HG03354 (cell line): Measurements from ENCODE around the gene KDM8.

Experiments
- ATAC-seq: cut with Tn5 transposase; IDR thresholded peaks from one replicate; pipeline ENCODE4 v1.9.1; 2021; ENCODE audit warnings: mild to moderate bottlenecking; ENCODE audit not compliant: unreplicated experiment, poor library complexity, severe bottlenecking

The KDM8 gene

DNA sequence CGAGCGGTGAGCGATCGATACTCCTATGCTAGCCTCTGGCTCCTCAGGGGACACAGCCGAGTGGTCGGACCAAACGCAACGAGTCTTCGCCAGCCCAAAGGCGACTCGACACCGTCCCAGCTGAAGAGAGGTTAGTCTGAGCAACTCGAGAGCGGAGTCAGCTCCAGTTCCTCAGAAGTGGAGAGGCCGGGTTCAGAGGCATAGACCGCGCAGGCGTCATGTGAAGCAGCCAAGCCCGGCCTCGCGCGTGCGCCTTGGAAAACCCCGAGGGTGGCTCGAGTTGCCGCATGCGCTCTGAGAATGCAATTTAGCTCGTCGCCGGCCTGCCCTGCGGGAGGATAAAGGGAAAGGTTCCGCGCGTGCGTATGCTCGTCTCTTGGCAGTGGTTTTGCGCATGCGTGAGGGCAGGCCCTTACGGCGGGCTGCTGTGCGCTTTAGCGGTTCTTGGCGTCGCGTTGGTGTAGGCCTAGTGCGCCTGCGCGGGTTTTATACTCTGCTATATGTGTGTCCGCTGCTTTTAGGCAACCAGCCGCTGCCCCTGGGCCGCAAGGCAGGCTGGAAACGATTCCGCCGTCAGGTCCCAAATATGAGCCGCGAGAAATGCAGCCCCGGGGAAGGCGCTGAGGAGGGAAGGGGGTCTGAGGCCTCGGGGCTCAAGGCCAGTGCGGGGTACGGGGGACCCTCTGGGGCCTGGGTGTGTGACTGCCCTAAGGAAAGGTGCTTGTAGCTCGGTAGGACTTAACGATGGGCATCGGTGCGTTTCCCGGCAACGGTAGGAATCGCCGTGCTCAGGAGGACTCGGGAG, at the start of gene KDM8:
Gene KDM8 (plus strand): TSS at position 20 of the 805 bp plus-strand sequence. CDS start 6,598 bp downstream, outside the sequence.
- ATAC-seq = peak; percentile 78

DNA sequence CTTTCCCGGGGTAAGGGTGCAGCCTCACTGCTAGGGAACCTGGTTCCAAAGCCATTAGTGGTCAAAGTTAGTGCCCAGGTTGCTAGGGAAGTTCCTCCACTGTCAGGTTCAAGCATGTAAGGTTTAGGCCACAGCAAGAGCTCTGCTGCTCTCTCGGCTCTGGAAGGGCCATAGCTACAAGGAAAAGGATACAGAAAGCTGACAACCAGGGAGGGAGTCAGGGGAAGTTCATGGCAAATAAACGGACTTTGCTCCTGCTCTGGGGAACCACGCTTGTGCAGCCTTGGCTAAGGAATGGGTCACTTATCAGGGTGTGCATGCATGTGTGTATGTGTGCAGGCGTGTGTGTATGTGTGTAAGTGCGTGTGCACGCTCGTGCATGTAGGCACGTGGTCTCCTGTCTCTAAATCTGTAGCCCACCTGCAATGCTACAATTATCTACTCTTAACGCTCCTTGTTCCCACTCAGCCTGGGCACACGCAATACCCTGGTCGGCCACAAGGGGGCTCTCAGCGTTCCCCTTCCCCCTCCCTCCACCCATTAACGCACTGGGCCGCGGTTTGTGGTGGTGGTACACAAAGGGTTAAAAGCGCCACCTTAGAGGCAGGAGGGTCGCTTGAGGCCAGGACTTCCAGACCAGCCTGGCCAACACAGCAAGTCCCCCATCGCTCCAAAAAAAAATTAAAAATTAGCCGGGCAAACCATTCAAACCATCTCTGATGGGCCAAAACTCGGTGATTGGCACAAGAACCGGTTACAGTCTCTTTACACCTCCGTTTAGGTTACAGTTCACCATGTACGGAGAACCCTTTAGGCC, 48.4 kb upstream of the KDM8 start:
- ATAC-seq = peak; percentile 52

DNA sequence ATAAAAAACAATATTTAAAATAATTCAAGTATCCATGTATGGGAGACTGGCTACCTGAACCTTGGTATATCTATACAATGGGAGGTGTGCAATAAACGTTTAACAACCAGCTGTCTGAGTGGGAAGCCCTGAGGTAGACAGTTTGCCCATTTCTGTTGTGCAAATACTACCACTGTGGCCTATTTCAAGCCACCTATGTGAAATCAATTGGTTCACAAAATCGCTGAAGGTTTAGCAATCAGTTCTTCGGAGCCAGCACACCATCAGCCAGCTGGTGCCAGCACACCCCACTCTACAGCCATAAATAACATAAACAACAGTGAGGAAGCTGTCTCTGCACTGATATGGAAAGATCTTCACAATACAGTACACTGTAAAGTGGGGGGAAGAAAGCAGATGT, 46.7 kb upstream of the KDM8 start:
- no peak for ATAC-seq

DNA sequence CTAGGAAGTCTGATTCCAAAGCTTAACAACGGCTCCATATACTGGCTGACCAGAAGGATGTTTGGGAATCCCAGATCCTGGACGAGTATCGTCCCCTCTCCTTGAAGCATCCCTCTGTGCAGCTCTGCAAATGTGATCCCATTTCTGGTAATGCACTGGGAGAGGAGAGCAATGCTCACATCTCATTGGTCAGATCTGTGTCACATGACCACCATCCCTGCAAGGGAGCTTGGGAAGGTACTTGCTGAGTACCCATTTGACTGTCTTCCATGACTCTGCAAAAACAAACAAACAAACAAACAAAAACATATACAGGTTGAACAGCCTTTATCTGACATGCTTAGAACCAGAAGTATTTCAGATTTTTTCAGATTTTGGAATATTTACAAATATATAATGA, 41.9 kb upstream of the KDM8 start:
- no peak for ATAC-seq

DNA sequence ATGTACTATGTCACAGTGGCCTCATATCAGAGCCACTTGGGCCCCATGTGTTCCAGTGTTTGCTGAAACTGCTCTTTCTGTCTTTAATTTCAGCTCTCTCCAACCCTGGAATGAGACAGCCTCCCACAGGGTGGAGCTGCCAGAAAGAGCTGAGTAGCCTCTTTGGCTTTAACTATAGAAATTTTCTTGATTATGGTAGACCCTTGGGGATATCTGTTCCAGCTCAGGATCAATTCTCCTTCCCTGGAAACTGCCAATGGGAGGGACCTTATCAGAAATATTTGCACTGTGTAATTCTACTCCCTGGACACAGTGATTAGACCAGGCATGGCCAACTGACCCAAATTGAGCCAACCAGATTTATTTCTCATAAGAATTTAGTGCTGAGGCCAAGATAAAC, 39.0 kb upstream of the KDM8 start:
- ATAC-seq = no peak

DNA sequence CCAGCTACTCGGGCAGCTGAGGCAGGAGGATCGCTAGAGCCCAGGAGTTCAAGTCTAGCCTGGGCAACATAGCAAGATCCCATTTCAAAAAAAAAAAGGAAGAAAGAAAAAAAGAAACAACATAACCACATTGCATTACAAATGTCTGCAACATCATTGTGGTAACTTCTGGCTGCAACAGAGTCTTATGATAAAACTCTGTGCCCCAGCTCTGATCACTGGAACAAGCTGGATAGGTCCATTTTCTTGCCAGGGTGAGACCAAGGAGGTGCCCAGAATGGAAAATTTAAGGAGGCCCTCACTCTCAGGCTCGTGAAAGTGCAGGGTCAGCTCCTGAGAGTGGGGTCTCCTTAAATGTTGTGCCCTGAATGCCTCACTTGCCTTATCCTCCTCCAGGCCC, 37.8 kb upstream of the KDM8 start:
- no peak for ATAC-seq

DNA sequence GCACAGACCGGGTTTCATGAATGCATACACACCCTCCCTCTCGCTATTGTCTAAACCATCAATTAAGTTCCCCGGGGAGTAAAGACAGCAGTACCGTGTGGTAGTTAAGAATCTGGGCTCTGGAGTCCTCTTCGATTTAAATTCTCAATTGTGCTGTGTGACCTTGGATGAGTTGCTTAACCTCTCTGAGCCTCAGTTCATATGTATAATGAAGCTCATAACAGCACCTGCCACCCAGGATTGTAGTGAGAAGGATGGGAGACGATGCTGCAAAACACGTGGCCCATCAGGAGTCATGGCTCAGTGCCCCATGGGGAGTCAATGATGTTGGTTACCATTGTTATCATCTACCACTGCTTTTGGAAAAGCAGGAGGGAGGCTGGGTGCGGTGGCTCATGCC, 34.5 kb upstream of the KDM8 start:
- no peak for ATAC-seq

DNA sequence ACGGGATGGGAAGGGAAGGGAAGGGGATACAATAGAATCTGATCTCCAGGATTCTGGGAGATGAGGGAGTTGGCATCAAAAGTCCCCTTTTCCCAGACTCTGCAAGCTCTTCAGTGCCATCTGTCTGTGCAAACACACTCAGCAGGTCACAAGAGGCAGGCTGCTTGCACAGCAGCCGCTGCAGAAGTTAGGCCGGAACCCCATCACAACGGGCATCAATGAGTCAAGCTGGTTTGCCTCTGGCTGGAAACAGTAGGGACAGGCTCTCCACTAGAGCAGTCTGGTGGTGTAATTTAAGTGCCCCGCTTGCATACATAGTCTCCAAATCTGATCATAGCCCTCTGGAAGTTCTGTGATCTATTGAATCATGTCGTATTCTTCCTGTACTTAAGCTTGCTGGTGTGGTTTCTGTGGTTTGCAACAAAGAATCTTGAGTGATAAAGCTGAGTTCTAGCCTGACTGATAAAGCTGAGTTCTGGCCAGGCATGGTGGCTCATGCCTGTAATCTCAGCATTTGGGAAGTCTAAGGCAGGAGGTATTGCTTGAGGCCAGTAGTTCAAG, 33.7 kb upstream of the KDM8 start:
- no peak for ATAC-seq

DNA sequence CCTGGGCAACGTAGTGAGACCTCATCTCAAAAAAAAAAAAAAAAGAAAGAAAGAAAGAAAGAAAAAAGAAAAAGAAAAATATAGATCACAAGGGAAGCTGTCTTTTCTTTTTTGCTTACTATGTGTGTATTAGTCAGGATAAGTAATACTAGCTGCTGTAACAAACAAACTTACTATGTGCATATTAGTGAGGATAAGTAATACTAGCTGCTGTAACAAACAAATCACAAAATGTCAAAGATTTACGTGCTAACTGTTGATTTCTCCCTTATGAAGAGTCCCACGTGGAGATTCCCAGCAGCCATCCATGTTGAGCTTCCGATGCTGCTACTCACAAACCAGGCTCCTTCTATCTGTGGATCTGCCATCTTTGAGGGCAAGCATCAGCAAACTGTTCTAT, 31.7 kb upstream of the KDM8 start:
- no peak for ATAC-seq

DNA sequence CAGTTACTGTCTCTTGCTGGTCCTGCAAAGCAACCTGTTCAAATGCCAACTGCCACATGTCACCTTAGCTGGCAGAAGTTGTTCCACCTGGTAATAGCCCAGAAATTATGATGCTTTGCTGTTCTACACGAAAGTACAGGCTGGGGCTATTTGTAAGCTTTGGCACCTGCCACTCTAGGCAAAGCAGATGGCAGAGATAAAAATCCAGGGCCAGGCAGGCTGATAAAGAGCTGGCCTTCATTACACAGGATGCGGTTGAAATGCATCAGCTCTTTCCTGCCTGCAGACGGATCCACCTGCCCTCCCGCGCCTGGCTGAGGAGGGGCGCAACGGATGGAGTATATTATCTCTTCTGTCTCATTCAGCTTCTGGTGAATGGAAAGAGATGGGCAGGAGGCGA, 29.3 kb upstream of the KDM8 start:
- ATAC-seq = peak; percentile 66

DNA sequence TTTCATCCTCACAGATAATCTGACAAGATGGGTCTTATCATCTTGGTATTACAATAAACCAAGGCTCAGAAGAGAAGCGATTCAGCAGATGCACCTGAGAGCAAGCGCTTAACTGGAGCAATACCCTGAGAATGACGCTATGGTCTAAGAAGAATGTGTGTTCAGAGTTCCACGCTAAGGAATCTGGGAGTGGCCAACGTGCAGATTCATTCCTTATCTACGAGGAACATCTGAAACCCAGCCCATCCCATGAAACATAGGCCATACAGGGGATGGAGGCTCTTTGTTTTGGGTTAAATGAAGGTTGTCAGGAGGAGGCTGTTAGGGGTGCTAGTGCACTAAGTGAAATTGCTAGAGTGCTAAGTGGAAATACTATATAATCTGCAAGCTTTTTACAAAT, 28.5 kb upstream of the KDM8 start:
- ATAC-seq = no peak

DNA sequence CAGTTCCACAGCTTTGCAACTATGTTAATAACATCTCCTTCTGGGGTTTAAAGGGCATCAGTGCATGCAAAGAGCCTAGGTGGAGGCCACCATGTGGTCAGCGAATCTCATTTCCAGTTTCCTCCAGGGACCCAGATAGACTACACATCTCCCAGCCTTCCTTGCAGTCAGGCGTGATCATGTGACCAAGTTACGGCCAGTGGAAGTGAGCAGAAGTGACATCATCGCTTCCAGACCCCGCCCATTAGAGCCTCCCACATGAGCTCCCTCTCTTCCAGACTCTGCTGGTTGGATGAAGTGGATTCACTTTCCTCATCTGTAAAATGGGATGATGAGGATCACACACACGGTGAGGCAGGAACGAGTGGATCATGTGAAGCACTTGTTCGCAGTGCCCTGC, 27.4 kb upstream of the KDM8 start:
- no peak for ATAC-seq

DNA sequence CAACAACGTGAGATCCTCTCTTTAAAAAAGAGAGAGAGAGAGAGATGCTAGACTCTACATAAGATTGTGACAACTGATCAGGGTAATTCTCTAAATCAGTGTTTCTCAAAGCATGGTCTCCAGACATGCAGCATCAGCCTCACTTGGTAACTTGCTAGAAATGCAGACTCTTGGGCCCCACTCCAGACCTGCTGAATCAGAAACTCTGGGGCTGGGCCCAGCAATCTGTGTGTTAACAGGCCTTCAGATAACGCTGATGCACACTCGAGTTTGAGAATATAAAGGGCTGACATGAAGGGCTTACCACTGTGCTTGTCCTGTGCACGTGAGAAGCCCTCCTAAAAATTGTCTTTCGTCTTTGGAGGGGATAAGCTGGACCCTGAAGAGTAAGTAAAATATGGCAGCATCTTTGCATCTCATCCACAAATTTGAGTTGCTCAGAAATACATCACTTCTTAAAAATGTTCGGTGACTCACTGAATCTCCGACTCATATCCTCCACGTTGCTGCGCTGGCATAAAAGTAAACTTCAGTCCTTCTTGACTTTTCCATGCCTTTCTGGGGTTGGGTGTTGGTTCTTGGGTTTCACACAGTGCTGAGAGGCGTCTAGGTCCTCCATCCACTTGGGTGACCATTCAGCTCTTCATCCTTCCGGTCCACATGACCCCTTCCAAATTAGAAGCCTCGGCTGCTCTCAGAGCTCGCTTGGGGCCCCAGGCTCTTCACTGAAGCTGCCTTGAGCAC, 26.1 kb upstream of the KDM8 start:
- ATAC-seq = no peak

DNA sequence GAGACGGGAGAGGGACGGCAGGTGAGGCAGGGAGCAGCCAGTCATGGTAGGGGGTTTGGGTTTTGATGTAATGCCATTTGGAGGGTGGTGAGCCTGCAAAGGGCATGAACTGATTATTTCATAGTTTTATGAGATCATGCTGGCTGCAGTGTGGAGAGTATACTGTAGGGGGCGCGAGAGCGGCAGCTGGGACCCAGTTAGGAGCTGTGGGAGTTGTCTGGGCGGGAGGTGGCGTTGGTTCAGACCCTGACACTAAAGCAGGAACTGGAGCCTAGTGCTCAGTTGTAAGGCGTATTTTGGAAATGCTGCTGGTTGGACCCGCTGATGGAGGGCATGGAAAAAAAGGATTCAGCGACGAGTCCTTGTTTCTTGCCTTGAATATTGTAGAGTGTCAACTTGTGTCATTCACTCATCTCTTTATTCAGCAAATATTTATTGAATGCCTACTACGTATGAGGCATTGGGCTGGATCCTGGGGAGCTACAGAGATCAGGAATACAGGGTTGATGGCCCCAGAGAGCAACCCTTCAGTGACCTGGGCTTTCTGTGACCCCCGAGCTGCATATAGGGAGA, 23.7 kb upstream of the KDM8 start:
- ATAC-seq = peak; percentile 68

DNA sequence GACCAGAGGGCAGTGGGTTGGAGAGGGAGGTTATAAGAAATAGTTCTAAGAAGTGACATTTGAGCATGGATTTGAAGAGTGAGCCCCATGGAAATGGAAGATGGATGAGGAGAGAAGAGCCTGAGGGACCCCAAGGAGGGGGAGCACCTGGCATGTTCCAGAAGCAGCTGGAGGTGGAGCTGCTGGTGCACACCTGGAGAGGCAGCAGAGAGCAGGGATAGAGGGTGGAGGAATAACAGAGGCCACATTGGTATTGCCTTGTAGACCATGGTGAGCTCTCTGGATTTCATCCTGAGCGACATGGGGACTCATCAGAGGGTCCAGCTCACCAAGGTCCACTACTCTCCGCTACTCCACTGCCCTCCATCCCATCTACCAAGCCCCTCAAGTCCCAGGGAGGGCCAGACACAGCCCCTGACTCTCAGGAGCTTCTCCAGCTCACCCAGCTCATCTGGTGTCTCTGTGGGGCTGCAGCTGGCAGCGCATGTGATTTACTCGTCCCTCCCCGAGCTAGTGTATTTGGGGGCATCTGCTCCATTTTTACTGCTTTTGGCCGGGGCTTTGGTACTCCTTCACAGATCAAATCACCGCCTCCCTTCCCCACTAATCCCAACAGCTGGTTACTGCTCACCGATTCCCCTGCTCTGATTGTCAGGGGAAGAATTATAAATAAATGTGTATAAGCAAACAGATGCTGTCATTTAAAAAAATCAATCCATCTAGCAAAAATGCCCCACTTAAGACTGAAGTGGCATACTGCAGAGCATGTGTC, 22.1 kb upstream of the KDM8 start:
- no peak for ATAC-seq

DNA sequence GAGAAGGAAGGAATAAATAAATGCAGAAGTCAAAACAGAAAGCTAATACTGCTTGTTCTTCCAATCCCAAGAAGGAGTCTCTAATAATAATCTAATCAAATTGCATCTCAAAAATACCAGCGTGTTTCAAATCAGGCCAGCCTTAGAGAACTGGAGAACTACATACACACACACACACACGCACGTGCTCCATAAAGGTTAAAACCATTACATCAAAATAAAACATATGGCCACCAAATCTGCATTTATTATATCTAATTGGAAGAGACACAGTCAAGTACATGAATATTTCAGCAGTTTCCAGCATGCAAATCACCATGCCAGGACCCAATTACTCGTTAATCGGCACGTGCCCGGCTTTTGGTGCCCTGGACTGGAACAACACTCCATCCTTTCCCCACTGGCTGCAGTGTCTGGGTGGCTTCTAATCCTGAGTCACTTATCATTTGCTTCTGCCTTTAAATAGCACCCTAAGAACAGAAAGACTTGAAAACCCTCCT, 20.4 kb upstream of the KDM8 start:
- ATAC-seq = no peak

DNA sequence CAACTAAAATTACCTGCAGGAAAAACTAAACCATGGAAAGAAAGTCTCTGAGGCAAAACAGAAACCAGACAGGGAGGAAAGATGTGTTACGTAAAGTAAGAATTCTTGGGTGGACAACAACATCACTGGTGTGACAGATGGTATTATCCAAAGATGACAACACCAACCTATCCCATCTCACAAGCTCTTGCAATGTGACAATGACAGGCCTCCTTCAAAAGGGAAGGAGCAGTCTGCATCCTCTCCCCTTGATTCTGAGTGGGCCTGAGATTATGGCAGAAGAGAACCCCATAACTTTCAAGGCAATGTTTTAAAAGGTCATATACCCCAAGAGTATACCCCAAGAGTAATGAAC, 17.6 kb upstream of the KDM8 start:
- ATAC-seq = no peak

DNA sequence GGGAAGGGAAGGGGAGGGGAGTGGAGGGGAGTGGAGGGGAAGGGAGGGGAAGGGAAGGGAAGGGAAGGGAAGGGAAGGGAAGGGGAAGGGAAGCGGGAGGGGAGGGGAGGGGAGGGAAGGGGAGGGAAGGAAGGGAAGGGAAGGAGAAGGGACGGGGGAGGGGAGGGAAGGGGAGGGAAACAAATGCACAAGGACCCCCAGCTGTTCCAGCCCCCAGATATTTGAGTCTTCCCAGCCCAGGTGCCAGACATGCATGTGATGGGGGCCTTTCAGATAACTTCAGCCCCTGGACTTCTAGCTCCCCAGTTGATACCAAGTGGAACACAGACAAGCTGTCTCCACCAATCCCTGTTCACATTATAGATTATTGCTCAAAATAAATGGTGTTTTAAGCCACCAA, 14.7 kb upstream of the KDM8 start:
- no peak for ATAC-seq

DNA sequence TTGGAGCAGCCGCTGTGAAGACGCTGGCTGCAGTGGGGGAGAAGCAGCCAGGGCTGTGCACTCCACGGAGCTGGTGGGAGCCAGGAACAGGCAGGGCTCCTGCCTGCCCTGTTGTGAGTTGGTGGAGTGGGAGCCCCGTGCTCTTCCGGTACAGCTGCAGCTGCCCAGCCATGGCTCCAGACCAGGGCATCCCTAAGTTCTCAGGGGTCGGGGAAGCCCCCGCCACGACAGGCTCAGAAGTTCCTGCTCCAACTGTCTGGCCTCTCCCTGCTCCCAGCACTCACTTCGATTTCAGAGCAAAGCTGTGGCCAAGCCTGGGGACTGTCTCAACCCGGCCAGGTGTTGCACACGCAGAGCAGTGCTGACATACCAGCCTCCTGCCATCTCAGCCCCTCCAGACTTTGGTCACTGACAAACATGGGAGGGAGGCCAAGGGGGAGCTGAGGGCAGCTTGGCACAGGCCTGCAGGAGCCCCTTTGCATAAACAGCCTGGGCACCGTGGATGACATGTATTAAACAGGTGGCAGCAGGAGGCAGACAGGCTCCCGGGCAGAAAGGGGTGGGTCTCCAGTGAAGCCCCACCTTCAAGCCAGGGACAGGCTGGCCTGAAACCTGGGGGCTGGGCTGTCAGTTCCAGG, 13.9 kb upstream of the KDM8 start:
- no peak for ATAC-seq
